Stomach (tissue), 9 donors: ENCODE measurements around the gene PLXNA2. TPM values are rescaled to one million over a fixed set of nuclear protein-coding genes. Genes with fewer than 3 reads are reported as not detected.

Experiments
- DNase-seq, 2 donors: peaks; one replicate each; pipeline versions ENCODE4 v3.0.0 to v3.0.0-alpha.2; 2013 to 2019
- H3K27ac ChIP-seq, 5 donors: fragments of 200-600 bp in 4 of 5; sonication (generic) in 4 of 5; one replicate each; pipeline ENCODE4 v1.5.1; 2013 to 2019; ENCODE audit warnings: mild to moderate bottlenecking in 1 of 5, moderate library complexity in 1 of 5
- H3K27me3 ChIP-seq, 3 donors: fragments of 200-600 bp; sonication (generic); one replicate each; pipeline ENCODE4 v1.5.1; 2017 to 2019; ENCODE audit warnings: mixed run types in 1 of 3
- H3K36me3 ChIP-seq, 4 donors: fragments of 200-600 bp; sonication (generic); 1 replicate in 3 of 4; 2 replicates in 1 of 4; pipeline ENCODE4 v1.5.1; 2016 to 2019
- H3K4me1 ChIP-seq, 4 donors: fragments of 200-600 bp; sonication (generic); one replicate each; pipeline ENCODE4 v1.5.1; 2016 to 2019
- H3K4me3 ChIP-seq, 4 donors: fragments of 200-600 bp; sonication (generic) in 3 of 4; one replicate each; pipeline ENCODE4 v1.5.1; 2016 to 2019; ENCODE audit warnings: mild to moderate bottlenecking in 1 of 4
- H3K9me3 ChIP-seq, 4 donors: fragments of 200-600 bp; sonication (generic); one replicate each; pipeline ENCODE4 v1.5.1; 2016 to 2019
- CTCF ChIP-seq, 7 experiments: fragments of 450-650 bp in 4 of 7; fragments of 200-600 bp in 3 of 7; sonication (generic) in 3 of 7; IDR thresholded peaks; one replicate each; pipeline ENCODE4 v1.5.1; 2016 to 2019; ENCODE audit warnings: antibody characterized with exemption in 7 of 7, control low read depth in 2 of 7, mild to moderate bottlenecking in 1 of 7
- EP300 ChIP-seq: sonication (generic); formaldehyde crosslinking; IDR thresholded peaks from one replicate; pipeline ENCODE4 v1.6.1; 2017; ENCODE audit warnings: antibody characterized with exemption
- POLR2A ChIP-seq, 4 donors: fragments of 450-650 bp; IDR thresholded peaks; one replicate each; pipeline ENCODE4 v1.6.1; 2016; ENCODE audit warnings: antibody characterized with exemption in 4 of 4, control low read depth in 2 of 4, mild to moderate bottlenecking in 1 of 4, moderate library complexity in 1 of 4
- POLR2AphosphoS5 ChIP-seq, 3 donors: sonication (generic); formaldehyde crosslinking; IDR thresholded peaks; one replicate each; pipeline ENCODE4 v1.6.1; 2016; ENCODE audit warnings: antibody characterized with exemption in 3 of 3
- WGBS, 5 donors: extraction: QIAGEN DNeasy Blood & Tissue Kit in 3 of 5; methylation state at CpG; one replicate each; pipeline versions ENCODE4 v1.1.5 to v1.1.7; 2013 to 2018; 5-methylcytosine and 5-hydroxymethylcytosine counted together
- intact Hi-C: fragments of 100-400 bp; cut with DNase I; formaldehyde crosslinking; loops from one replicate; pipeline ENCODE4 v1.15.1; 2023; ENCODE audit warnings: low total_unique reads
- polyA plus RNA-seq, 3 donors: library from polyadenylated mRNA; stranded (reverse); fragments of 200-250 nt; gene quantifications; one replicate each; pipeline ENCODE4 v1.2.3, GENCODE V29; 2013
- total RNA-seq, 5 donors: library from RNA; depleted of rRNA; stranded (reverse); fragments of >200 nt; gene quantifications; one replicate each; pipeline versions ENCODE4 v1.1.0 to v1.2.3, GENCODE V29; 2014 to 2016
- donor health status: healthy with polysubstance abuse.
- donor health status: Bipolar disorder and iron deficiency.
- donor health status: healthy.

PLXNA2 gene
- total and polyA plus RNA-seq, 8 donors, result 2.7 to 185 (median 28.7) TPM

GRCh38 chr1:208291129-208291528 is 46.9 kb upstream of the PLXNA2 start:
- TF ChIP-seq POLR2AphosphoS5 (IDR thresholded peaks at IDR 0.05) (no peak), EP300 (no peak), POLR2A (IDR thresholded peaks at IDR 0.05) (no peak), CTCF (IDR thresholded peaks at IDR 0.05) (no peak)
- no peak for DNase-seq
- H3K36me3 ChIP-seq, result no peaks in the 10 kb centered on the region
- WGBS, 5 donors, result 75 to 92% (median 78%) methylated on average over 2 of the region's 2 CpGs
- H3K27ac ChIP-seq, result no peak overlapping the region
- intact Hi-C loops, result no loop called here
- no peak overlapping the region for H3K4me3 ChIP-seq
- no peaks in the 10 kb centered on the region for H3K4me1 ChIP-seq
- H3K27me3 ChIP-seq, result no peaks in the 10 kb centered on the region
- no peaks in the 10 kb centered on the region for H3K9me3 ChIP-seq

- no peaks in the 10 kb centered on the region for H3K36me3 ChIP-seq
- no peaks in the 10 kb centered on the region for H3K27me3 ChIP-seq
- WGBS, 5 donors, result 71 to 85% (median 80%) methylated on average over 2 of the region's 2 CpGs
- no peak overlapping the region for H3K27ac ChIP-seq
- no peak for TF ChIP-seq POLR2A (IDR thresholded peaks at IDR 0.05)
- no peak for TF ChIP-seq POLR2AphosphoS5 (IDR thresholded peaks at IDR 0.05)
- intact Hi-C loops, result no loop called here
- H3K4me1 ChIP-seq, result no peaks in the 10 kb centered on the region
- DNase-seq, result no peak
- no peaks in the 10 kb centered on the region for H3K9me3 ChIP-seq
- no peak overlapping the region for H3K4me3 ChIP-seq
Observed at GRCh38 chr1:208289716-208290115, 45.5 kb upstream of the PLXNA2 start.

- H3K4me3 ChIP-seq, result no peak overlapping the region
- no peaks in the 10 kb centered on the region for H3K4me1 ChIP-seq
- no peaks in the 10 kb centered on the region for H3K27me3 ChIP-seq
- TF ChIP-seq CTCF (IDR thresholded peaks at IDR 0.05), result no peak
- no peak for TF ChIP-seq POLR2A (IDR thresholded peaks at IDR 0.05)
- no peak for TF ChIP-seq POLR2AphosphoS5 (IDR thresholded peaks at IDR 0.05)
- TF ChIP-seq EP300, result no peak
- no peak for DNase-seq
- H3K9me3 ChIP-seq, result no peaks in the 10 kb centered on the region
- no peak overlapping the region for H3K27ac ChIP-seq
- 84 to 91% (median 88%) methylated on average over 4 of the region's 4 CpGs for WGBS, 5 donors
- no peaks in the 10 kb centered on the region for H3K36me3 ChIP-seq
- intact Hi-C loops, result no loop called here
Observed at GRCh38 chr1:208288495-208288894, 44.3 kb upstream of the PLXNA2 start.

- Histone ChIP-seq H3K4me3 (no peak overlapping the region), H3K27me3 (no peaks in the 10 kb centered on the region), H3K36me3 (no peaks in the 10 kb centered on the region), H3K27ac (no peak overlapping the region), H3K4me1 (no peaks in the 10 kb centered on the region), H3K9me3 (no peaks in the 10 kb centered on the region)
- no peak for TF ChIP-seq CTCF (IDR thresholded peaks at IDR 0.05)
- TF ChIP-seq EP300, result no peak
- no peak for TF ChIP-seq POLR2AphosphoS5 (IDR thresholded peaks at IDR 0.05)
- TF ChIP-seq POLR2A (IDR thresholded peaks at IDR 0.05), result no peak
- no peak for DNase-seq
- 44 to 59% (median 51%) methylated on average over 8 of the region's 8 CpGs for WGBS, 5 donors
- intact Hi-C loops, result no loop called here
Observed at GRCh38 chr1:208280681-208281450, 36.7 kb upstream of the PLXNA2 start.
